OCI-LY3 (cell line): Measurements from ENCODE around the gene FRAS1.

Source experiments
- CTCF ChIP-seq: fragments of 200-600, 300-600 bp; sonication (generic); IDR thresholded peaks from 2 replicates; pipeline ENCODE4 v1.5.1; 2014; ENCODE audit warnings: antibody characterized with exemption, low read length, low read depth
- EZH2phosphoT487 ChIP-seq: fragments of 200-600 bp; shearing (Covaris generic); IDR thresholded peaks from 2 replicates; pipeline ENCODE4 v1.6.1; 2018; ENCODE audit warnings: antibody characterized with exemption, mixed run types, low read depth

DNA sequence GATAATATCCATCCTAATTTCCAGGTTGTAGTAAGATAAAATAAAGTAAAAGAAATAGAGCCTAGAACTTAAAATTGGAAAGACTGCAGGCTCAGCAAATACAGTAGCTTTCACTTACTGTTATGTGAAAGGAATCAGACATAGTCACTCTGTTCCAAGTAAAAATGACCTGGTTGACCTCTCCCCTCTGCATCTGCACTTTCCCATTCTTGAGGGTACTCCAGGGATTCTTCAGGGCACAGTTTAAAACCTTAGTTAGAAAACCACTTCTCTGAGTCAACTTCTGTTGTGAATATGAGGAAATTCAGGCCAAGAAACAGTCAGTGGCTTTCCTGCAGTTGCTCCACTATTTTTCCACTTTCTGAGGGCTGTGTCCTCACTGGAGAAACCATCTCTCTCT, 42.9 kb downstream of the FRAS1 start:
- TF ChIP-seq CTCF (no peak), EZH2phosphoT487 (no peak)
